HepG2 (cell line): Measurements from ENCODE around the gene F7.

Experiments
- RAD51 ChIP-seq: fragments of 450-650 bp; IDR thresholded peaks from 2 replicates; pipeline ENCODE4 v1.6.1; 2016; ENCODE audit warnings: borderline replicate concordance
- RBAK ChIP-seq: sonication (generic); formaldehyde crosslinking; IDR thresholded peaks from 2 replicates; pipeline ENCODE4 v1.5.1; 2020; ENCODE audit warnings: mild to moderate bottlenecking, missing genetic modification reagents

DNA sequence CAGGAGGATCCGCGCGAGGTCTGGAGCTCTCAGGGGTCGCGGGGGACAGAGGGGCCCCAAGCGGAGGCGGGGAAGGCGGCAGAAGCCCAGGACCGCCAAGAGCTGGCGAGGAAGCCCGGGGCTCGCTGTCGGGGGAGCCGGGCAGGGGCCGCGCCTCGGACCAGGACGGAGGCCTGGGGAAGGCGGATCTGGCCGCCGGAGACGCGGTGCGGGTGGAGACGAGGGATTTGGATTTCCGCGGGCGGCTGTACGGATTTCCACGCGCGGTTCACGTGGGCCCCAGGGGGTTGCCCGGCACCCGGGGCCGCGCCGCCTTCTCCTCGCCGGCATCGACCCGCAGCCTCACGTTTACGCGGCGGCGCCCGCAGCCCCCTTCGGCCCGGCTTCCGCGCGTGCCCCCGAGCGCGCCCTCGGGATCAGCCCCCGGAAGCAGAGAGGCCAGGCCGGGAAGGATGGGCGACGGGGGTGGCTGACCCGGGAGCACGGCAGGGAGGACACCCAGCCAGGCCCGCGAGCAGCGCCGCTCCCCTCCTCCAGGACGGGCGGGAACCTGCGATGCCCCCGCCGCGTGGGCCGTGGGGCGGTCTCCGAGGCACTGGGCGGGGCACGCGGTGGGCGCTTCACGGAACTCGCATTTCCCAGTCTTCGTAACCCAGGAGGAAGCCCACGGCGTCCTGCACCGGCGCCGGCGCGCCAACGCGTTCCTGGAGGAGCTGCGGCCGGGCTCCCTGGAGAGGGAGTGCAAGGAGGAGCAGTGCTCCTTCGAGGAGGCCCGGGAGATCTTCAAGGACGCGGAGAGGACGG, 4.7 kb downstream of the F7 start:
- no peak for TF ChIP-seq RBAK
- no peak for TF ChIP-seq RAD51
